H1 (cell line): ENCODE measurements around the gene S1PR2. TPM values are rescaled to one million over a fixed set of nuclear protein-coding genes. Genes with fewer than 3 reads are reported as not detected.

Experiments
- CTCF ChIA-PET: fragments of 300-600 bp; sonication (Branson Sonifier 250); formaldehyde crosslinking; loops from one replicate; lab custom pipeline; 2021; ENCODE audit not compliant: partially characterized antibody; lab: Charles Lee
- POLR2A ChIA-PET: fragments of 300-600 bp; sonication (Branson Sonifier 250); formaldehyde crosslinking; loops from one replicate; lab custom pipeline; 2021; ENCODE audit warnings: inconsistent platforms; ENCODE audit not compliant: partially characterized antibody; lab: Charles Lee
- DNase-seq, 2 experiments: peaks; one replicate each; pipeline versions ENCODE4 v3.0.0 to v3.0.0-alpha.2; 2010 to 2022; ENCODE audit warnings: low spot score in 2 of 2, low read depth in 1 of 2, mixed read lengths in 1 of 2
- FAIRE-seq: peaks from 2 replicates; lab custom pipeline; 2011; peaks lifted over from hg19 to GRCh38; lab: Jason Lieb, UNC
- H2AFZ ChIP-seq: 2 replicates; pipeline ENCODE4 v1.8.1; 2012; ENCODE audit warnings: low read length, inconsistent platforms
- H2AK5ac ChIP-seq: 2 replicates; pipeline ENCODE4 v1.6.1; 2013; ENCODE audit warnings: low read depth, low read length
- H2BK120ac ChIP-seq: replicated peaks from 2 replicates; pipeline ENCODE3; 2013; ENCODE audit warnings: low read depth, low read length, inconsistent platforms
- H2BK12ac ChIP-seq: 2 replicates; pipeline ENCODE4 v1.6.1; 2013; ENCODE audit warnings: low read depth, low read length
- H2BK15ac ChIP-seq: 2 replicates; pipeline ENCODE4 v1.6.1; 2013; ENCODE audit warnings: low read length
- H2BK20ac ChIP-seq: 2 replicates; pipeline ENCODE4 v1.6.1; 2013; ENCODE audit warnings: low read length
- H2BK5ac ChIP-seq: 2 replicates; pipeline ENCODE4 v1.6.1; 2013; ENCODE audit warnings: low read depth, low read length
- H3K14ac ChIP-seq: 2 replicates; pipeline ENCODE4 v1.6.1; 2013; ENCODE audit warnings: inconsistent platforms; ENCODE audit not compliant: insufficient read length
- H3K18ac ChIP-seq: 2 replicates; pipeline ENCODE4 v1.6.1; 2013; ENCODE audit warnings: low read length; ENCODE audit errors: extremely low read depth
- H3K23ac ChIP-seq: 2 replicates; pipeline ENCODE4 v1.6.1; 2013; ENCODE audit warnings: inconsistent platforms; ENCODE audit not compliant: insufficient read length
- H3K23me2 ChIP-seq: 2 replicates; pipeline ENCODE4 v1.6.1; 2013; ENCODE audit warnings: low read depth, low read length
- H3K27ac ChIP-seq: 2 replicates; pipeline ENCODE4 v1.6.1; 2011; ENCODE audit warnings: low read depth, low read length, inconsistent platforms
- H3K27me3 ChIP-seq, 4 experiments: replicated peaks in 1 of 4; 1 replicate in 1 of 4; 2 replicates in 3 of 4; pipeline versions ENCODE4 v1.6.1 to v1.8.1; 2011 to 2013; ENCODE audit warnings: low read length in 3 of 4, mild to moderate bottlenecking in 3 of 4, inconsistent platforms in 2 of 4, mixed read lengths in 2 of 4, moderate library complexity in 1 of 4; ENCODE audit not compliant: control insufficient read depth in 3 of 4, insufficient read depth in 3 of 4; ENCODE audit errors: extremely low read depth in 1 of 4
- H3K36me3 ChIP-seq, 4 experiments: 2 replicates each; pipeline versions ENCODE4 v1.6.1 to v1.8.1; 2011 to 2013; ENCODE audit warnings: mild to moderate bottlenecking in 4 of 4, low read length in 3 of 4, moderate library complexity in 2 of 4, control low read depth in 1 of 4, inconsistent platforms in 1 of 4; ENCODE audit not compliant: insufficient read depth in 4 of 4, control insufficient read depth in 2 of 4
- H3K4ac ChIP-seq: replicated peaks from 2 replicates; pipeline ENCODE3; 2013; ENCODE audit warnings: low read length, low read depth, mixed read lengths, inconsistent platforms; ENCODE audit not compliant: insufficient read length
- H3K4me1 ChIP-seq, 4 experiments: replicated peaks in 1 of 4; 1 replicate in 1 of 4; 2 replicates in 3 of 4; pipeline versions ENCODE4 v1.6.1 to v1.8.1; 2011 to 2013; ENCODE audit warnings: low read length in 3 of 4, inconsistent platforms in 2 of 4, mixed read lengths in 1 of 4; ENCODE audit not compliant: insufficient read depth in 4 of 4, control insufficient read depth in 3 of 4
- H3K4me2 ChIP-seq, 2 experiments: 2 replicates each; pipeline versions ENCODE4 v1.6.1 to v1.8.1; 2011 to 2013; ENCODE audit warnings: low read depth in 2 of 2, low read length in 2 of 2, control low read depth in 1 of 2, inconsistent platforms in 1 of 2, mild to moderate bottlenecking in 1 of 2; ENCODE audit not compliant: insufficient read depth in 1 of 2
- H3K4me3 ChIP-seq, 4 experiments: fragments of 200-600, 300-600 bp in 1 of 4; sonication (generic), shearing (Covaris generic), sonication (Bioruptor Twin) in 1 of 4; 2 replicates each; pipeline versions ENCODE4 v1.5.1 to v1.8.1; 2011 to 2016; ENCODE audit warnings: low read length in 4 of 4, low read depth in 3 of 4, control low read depth in 2 of 4, inconsistent platforms in 2 of 4, mild to moderate bottlenecking in 2 of 4, mixed read lengths in 1 of 4, moderate library complexity in 1 of 4; ENCODE audit not compliant: insufficient read depth in 2 of 4; ENCODE audit errors: extremely low read depth in 1 of 4
- H3K56ac ChIP-seq: replicated peaks from 2 replicates; pipeline ENCODE3; 2013; ENCODE audit warnings: low read depth, mild to moderate bottlenecking, mixed read lengths, low read length, inconsistent platforms; ENCODE audit not compliant: insufficient read length
- H3K79me1 ChIP-seq: 2 replicates; pipeline ENCODE4 v1.6.1; 2013; ENCODE audit warnings: low read depth, low read length, control low read depth
- H3K79me2 ChIP-seq, 2 experiments: 2 replicates each; pipeline versions ENCODE4 v1.6.1 to v1.8.1; 2012 to 2013; ENCODE audit warnings: low read length in 2 of 2, mild to moderate bottlenecking in 2 of 2, inconsistent platforms in 1 of 2; ENCODE audit not compliant: insufficient read depth in 2 of 2, control insufficient read depth in 1 of 2
- H3K9ac ChIP-seq, 4 experiments: replicated peaks in 1 of 4; 1 replicate in 1 of 4; 2 replicates in 3 of 4; pipeline versions ENCODE4 v1.6.1 to v1.8.1; 2011 to 2013; ENCODE audit warnings: low read depth in 3 of 4, low read length in 3 of 4, control low read depth in 2 of 4, mild to moderate bottlenecking in 2 of 4, moderate library complexity in 2 of 4, inconsistent platforms in 1 of 4; ENCODE audit errors: extremely low read depth in 1 of 4
- H3K9me3 ChIP-seq, 2 experiments: 2 replicates each; pipeline versions ENCODE4 v1.6.1 to v1.8.1; 2012 to 2013; ENCODE audit warnings: mild to moderate bottlenecking in 2 of 2, moderate library complexity in 2 of 2, control low read depth in 1 of 2, inconsistent platforms in 1 of 2, low read depth in 1 of 2, low read length in 1 of 2, mixed read lengths in 1 of 2; ENCODE audit not compliant: insufficient read depth in 2 of 2
- H4K20me1 ChIP-seq, 2 experiments: replicated peaks in 1 of 2; 2 replicates each; pipeline versions ENCODE3 to v1.8.1; 2011 to 2013; ENCODE audit warnings: inconsistent platforms in 2 of 2, low read length in 2 of 2, mild to moderate bottlenecking in 1 of 2; ENCODE audit not compliant: insufficient read depth in 2 of 2, control insufficient read depth in 1 of 2
- H4K5ac ChIP-seq: 2 replicates; pipeline ENCODE4 v1.6.1; 2013; ENCODE audit warnings: low read length, low read depth, mixed read lengths, inconsistent platforms; ENCODE audit not compliant: insufficient read length
- H4K8ac ChIP-seq: 2 replicates; pipeline ENCODE4 v1.8.0; 2013; ENCODE audit warnings: mild to moderate bottlenecking, moderate library complexity, low read length, inconsistent platforms; ENCODE audit not compliant: insufficient read depth; ENCODE audit errors: extremely low read depth
- H4K91ac ChIP-seq: replicated peaks from 2 replicates; pipeline ENCODE3; 2013; ENCODE audit warnings: low read length, mixed read lengths, inconsistent platforms; ENCODE audit not compliant: insufficient read length
- CEBPB ChIP-seq: IDR thresholded peaks from 2 replicates; pipeline ENCODE4 v1.6.1; 2012; ENCODE audit warnings: low read depth, low read length
- CHD1 ChIP-seq: IDR thresholded peaks from 2 replicates; pipeline ENCODE4 v1.6.1; 2012; ENCODE audit warnings: low read depth, low read length, improper control_type of control experiment
- HDAC6 ChIP-seq: IDR thresholded peaks from one replicate; pipeline ENCODE4 v1.7.1; 2012; ENCODE audit warnings: low read depth, mild to moderate bottlenecking, inconsistent platforms, low read length, moderate library complexity
- RNF2 ChIP-seq: fragments of 200-900, 300-1000 bp; sonication (generic); IDR thresholded peaks from 2 replicates; pipeline ENCODE4 v1.7.1; 2016; ENCODE audit warnings: borderline replicate concordance, low read depth, mild to moderate bottlenecking, antibody characterized with exemption, low read length; ENCODE audit not compliant: poor library complexity, severe bottlenecking; ENCODE audit errors: missing control alignments
- SIN3A ChIP-seq, 2 experiments: IDR thresholded peaks in 1 of 2; conservative IDR thresholded peaks in 1 of 2; 2 replicates each; pipeline ENCODE4 v1.6.1; 2011 to 2012; ENCODE audit warnings: low read length in 2 of 2, improper control_type of control experiment in 1 of 2, low read depth in 1 of 2, mild to moderate bottlenecking in 1 of 2
- TAF1 ChIP-seq: IDR thresholded peaks from 2 replicates; pipeline ENCODE4 v1.6.1; 2011; ENCODE audit warnings: mild to moderate bottlenecking, low read depth, low read length
- YY1 ChIP-seq: IDR thresholded peaks from 2 replicates; pipeline ENCODE4 v1.6.1; 2011; ENCODE audit warnings: low read depth, mild to moderate bottlenecking, low read length
- ZNF274 ChIP-seq: IDR thresholded peaks from 2 replicates; pipeline ENCODE4 v1.7.0; 2012; ENCODE audit warnings: low read length, borderline replicate concordance; ENCODE audit errors: extremely low read depth
- WGBS, 2 experiments: shearing (Covaris generic) in 1 of 2; methylation state at CpG; one replicate each; pipeline versions ENCODE4 v1.1.6 to v1.1.7; 2013 to 2015; ENCODE audit warnings: low lambda C conversion rate in 2 of 2, mixed read lengths in 2 of 2, inconsistent platforms in 1 of 2, low coverage in 1 of 2, missing lambda C conversion rate in 1 of 2; ENCODE audit not compliant: insufficient replicate concordance in 2 of 2, insufficient coverage in 1 of 2, insufficient read length in 1 of 2; ENCODE audit errors: extremely low coverage in 1 of 2, missing lambda C conversion rate in 1 of 2; 5-methylcytosine and 5-hydroxymethylcytosine counted together
- polyA plus RNA-seq, 7 experiments: library from polyadenylated mRNA; depleted of rRNA in 3 of 7; stranded (reverse) in 5 of 7; unstranded in 2 of 7; fragments of >200 nt in 5 of 7; fragments of 200-250 nt in 2 of 7; gene quantifications; 1 replicate in 5 of 7; 2 replicates in 1 of 7; 4 replicates in 1 of 7; pipeline versions ENCODE4 v1.2.1 to v1.2.3, GENCODE V29; 2011 to 2013; ENCODE audit warnings: missing spikeins in 2 of 7, mixed read lengths in 2 of 7
- total RNA-seq: library from RNA; stranded (reverse); fragmentation: NEBNext Ultra II Directional; extraction: Animal tissue kit (Norgen Biotek cat#: 25700); gene quantifications from 2 replicates; pipeline ENCODE4 v1.2.1, GENCODE V29; 2021
- TF ChIP-seq, protein P1 (sequence below), 3 experiments: IDR thresholded peaks; 1 replicate in 2 of 3; 2 replicates in 1 of 3; pipeline versions ENCODE4 v1.5.1 to v1.6.1; 2011; ENCODE audit warnings: low read length in 3 of 3, mild to moderate bottlenecking in 3 of 3, inconsistent platforms in 2 of 3, low read depth in 1 of 3, moderate library complexity in 1 of 3; ENCODE audit not compliant: insufficient read depth in 1 of 3; ENCODE audit errors: control extremely low read depth in 1 of 3

S1PR2 gene
- total and polyA plus RNA-seq, 2 of the 8 experiments (the other 6 are each of a cell fraction or from before 2014, with no cell fraction given), result 17.5 to 19.4 TPM

GRCh38 chr19:10259162-10259905 is 28.2 kb upstream of the S1PR2 start:
- H2BK120ac ChIP-seq, result no peak overlapping the region
- no peaks in the 10 kb centered on the region for H3K23me2 ChIP-seq
- H3K9ac ChIP-seq, result no peak overlapping the region
- no peak overlapping the region for H2AFZ ChIP-seq
- no peak overlapping the region for H3K27ac ChIP-seq
- no peak overlapping the region for H2AK5ac ChIP-seq
- no peak overlapping the region for H4K5ac ChIP-seq
- FAIRE-seq, result peak; percentile 62
- DNase-seq, result peak; percentile 69 to 91
- H3K36me3 ChIP-seq, result peaks cover 4 to 26% (median 14%) of the 10 kb centered on the region in 4 experiments; a peak in 5 of 8 replicates
- H3K23ac ChIP-seq, result no peak overlapping the region
- H3K27me3 ChIP-seq, result no peaks in the 10 kb centered on the region
- no peaks in the 10 kb centered on the region for H3K79me1 ChIP-seq
- no peak overlapping the region for H2BK5ac ChIP-seq
- H3K4me1 ChIP-seq, result peaks cover 0 to 2% (median 0%) of the 10 kb centered on the region in 4 experiments; a peak in 2 of 7 replicates
- H3K56ac ChIP-seq, result no peak overlapping the region
- no peak overlapping the region for H2BK15ac ChIP-seq
- H4K91ac ChIP-seq, result no peak overlapping the region
- H3K79me2 ChIP-seq, result no peaks in the 10 kb centered on the region
- H3K4me2 ChIP-seq, result no peak overlapping the region
- H4K20me1 ChIP-seq, result peaks cover 0 to 6% of the 10 kb centered on the region in 2 experiments
- 64% methylated on average over 21 of the region's 32 CpGs; no CpG with 5 or more reads in 1 of the 2 experiments for WGBS, 2 experiments
- ChIA-PET CTCF (interaction anchor here (0.6 to 5.4 kb wide), 65 partner anchors 7 to 253 kb away, joined by 3 to 68 read pairs (median 4); partner anchors contain the start of genes FDX2, ICAM1, ICAM4 and ICAM5), POLR2A (interaction anchor here (0.8 to 3.2 kb wide), 12 partner anchors 9 to 146 kb away, joined by 3 to 18 read pairs (median 6); partner anchors contain the start of genes DNMT1, ICAM1 and TYK2)
- no peak overlapping the region for H2BK12ac ChIP-seq
- no peaks in the 10 kb centered on the region for H3K9me3 ChIP-seq
- no peak overlapping the region for H3K18ac ChIP-seq
- H4K8ac ChIP-seq, result peak overlapping the region; percentile 45; the same call in 1 of the 2 replicates
- H3K4ac ChIP-seq, result no peak overlapping the region
- no peak overlapping the region for H2BK20ac ChIP-seq
- H3K4me3 ChIP-seq, result no peak overlapping the region
- H3K14ac ChIP-seq, result no peak overlapping the region
- TF ChIP-seq SIN3A (conservative IDR thresholded peaks at IDR 0.05 in 1 of 2, IDR thresholded peaks at IDR 0.05 in 1 of 2; ENCODE audit: low read depth in 1 of 2, low read length in 2 of 2) (0 out of 4 replicates have a peak, but pooled peaks of 1 of the 2 experiments have one; percentile 9), YY1 (no peak), TAF1 (no peak), CEBPB (no peak), HDAC6 (no peak), RNF2 (no peak), CHD1 (no peak), ZNF274 (no peak)
- TF ChIP-seq, protein P1, sequence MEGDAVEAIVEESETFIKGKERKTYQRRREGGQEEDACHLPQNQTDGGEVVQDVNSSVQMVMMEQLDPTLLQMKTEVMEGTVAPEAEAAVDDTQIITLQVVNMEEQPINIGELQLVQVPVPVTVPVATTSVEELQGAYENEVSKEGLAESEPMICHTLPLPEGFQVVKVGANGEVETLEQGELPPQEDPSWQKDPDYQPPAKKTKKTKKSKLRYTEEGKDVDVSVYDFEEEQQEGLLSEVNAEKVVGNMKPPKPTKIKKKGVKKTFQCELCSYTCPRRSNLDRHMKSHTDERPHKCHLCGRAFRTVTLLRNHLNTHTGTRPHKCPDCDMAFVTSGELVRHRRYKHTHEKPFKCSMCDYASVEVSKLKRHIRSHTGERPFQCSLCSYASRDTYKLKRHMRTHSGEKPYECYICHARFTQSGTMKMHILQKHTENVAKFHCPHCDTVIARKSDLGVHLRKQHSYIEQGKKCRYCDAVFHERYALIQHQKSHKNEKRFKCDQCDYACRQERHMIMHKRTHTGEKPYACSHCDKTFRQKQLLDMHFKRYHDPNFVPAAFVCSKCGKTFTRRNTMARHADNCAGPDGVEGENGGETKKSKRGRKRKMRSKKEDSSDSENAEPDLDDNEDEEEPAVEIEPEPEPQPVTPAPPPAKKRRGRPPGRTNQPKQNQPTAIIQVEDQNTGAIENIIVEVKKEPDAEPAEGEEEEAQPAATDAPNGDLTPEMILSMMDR (IDR thresholded peaks at IDR 0.05; ENCODE audit: control extremely low read depth in 1 of 3, insufficient read depth in 1 of 3, low read depth in 1 of 3, low read length in 3 of 3), result peak; percentile 76 to 86 (median 81)
